Mesothelial cell of epicardium (in vitro differentiated cells): ENCODE data around the gene ALK. TPM values are rescaled to one million over a fixed set of nuclear protein-coding genes. Genes with fewer than 3 reads are reported as not detected.

Source experiments
- DNase-seq, 2 experiments: peaks; one replicate each; pipeline ENCODE4 v3.0.0; 2021; ENCODE audit warnings: low spot score in 2 of 2; ENCODE audit not compliant: unreplicated experiment in 2 of 2
- H3K27ac Mint-ChIP-seq: 2 replicates; pipeline ENCODE4 v1.8.0; 2021; ENCODE audit warnings: mixed read lengths
- H3K27me3 Mint-ChIP-seq: 2 replicates; pipeline ENCODE4 v1.8.0; 2021; ENCODE audit warnings: low read depth, mixed read lengths
- H3K36me3 Mint-ChIP-seq: 2 replicates; pipeline ENCODE4 v1.8.0; 2021; ENCODE audit warnings: mixed read lengths
- H3K4me1 Mint-ChIP-seq: 2 replicates; pipeline ENCODE4 v1.8.0; 2021; ENCODE audit warnings: mixed read lengths
- H3K4me3 Mint-ChIP-seq: 2 replicates; pipeline ENCODE4 v1.8.0; 2021; ENCODE audit warnings: mild to moderate bottlenecking, moderate library complexity, mixed read lengths
- H3K9me3 Mint-ChIP-seq: 2 replicates; pipeline ENCODE4 v1.8.0; 2021; ENCODE audit warnings: mixed read lengths
- total RNA-seq: library from RNA; stranded (reverse); gene quantifications from 3 replicates; pipeline ENCODE4 v1.2.1, GENCODE V29; 2021
- TF ChIP-seq, protein P1 (sequence below): fragments of 200-600 bp; sonication (generic); IDR thresholded peaks from one replicate; pipeline ENCODE4 v1.5.0; 2021; ENCODE audit warnings: antibody characterized with exemption; ENCODE audit not compliant: unreplicated experiment

The ALK gene
- total RNA-seq, 1 donor from 2014 or later, result 0.13 TPM

GRCh38 chr2:29293830-29294438 is 627.5 kb downstream of the ALK start:
- H3K27ac Mint-ChIP-seq, result no peak overlapping the region
- H3K36me3 Mint-ChIP-seq, result no peaks in the 10 kb centered on the region
- DNase-seq, result peak; percentile 40 to 74
- no peak overlapping the region for H3K4me3 Mint-ChIP-seq
- TF ChIP-seq, protein P1, sequence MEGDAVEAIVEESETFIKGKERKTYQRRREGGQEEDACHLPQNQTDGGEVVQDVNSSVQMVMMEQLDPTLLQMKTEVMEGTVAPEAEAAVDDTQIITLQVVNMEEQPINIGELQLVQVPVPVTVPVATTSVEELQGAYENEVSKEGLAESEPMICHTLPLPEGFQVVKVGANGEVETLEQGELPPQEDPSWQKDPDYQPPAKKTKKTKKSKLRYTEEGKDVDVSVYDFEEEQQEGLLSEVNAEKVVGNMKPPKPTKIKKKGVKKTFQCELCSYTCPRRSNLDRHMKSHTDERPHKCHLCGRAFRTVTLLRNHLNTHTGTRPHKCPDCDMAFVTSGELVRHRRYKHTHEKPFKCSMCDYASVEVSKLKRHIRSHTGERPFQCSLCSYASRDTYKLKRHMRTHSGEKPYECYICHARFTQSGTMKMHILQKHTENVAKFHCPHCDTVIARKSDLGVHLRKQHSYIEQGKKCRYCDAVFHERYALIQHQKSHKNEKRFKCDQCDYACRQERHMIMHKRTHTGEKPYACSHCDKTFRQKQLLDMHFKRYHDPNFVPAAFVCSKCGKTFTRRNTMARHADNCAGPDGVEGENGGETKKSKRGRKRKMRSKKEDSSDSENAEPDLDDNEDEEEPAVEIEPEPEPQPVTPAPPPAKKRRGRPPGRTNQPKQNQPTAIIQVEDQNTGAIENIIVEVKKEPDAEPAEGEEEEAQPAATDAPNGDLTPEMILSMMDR, result no peak
- H3K27me3 Mint-ChIP-seq, result peaks cover 81% of the 10 kb centered on the region
- H3K9me3 Mint-ChIP-seq, result no peaks in the 10 kb centered on the region
- H3K4me1 Mint-ChIP-seq, result no peaks in the 10 kb centered on the region

GRCh38 chr2:29290293-29291047 is 630.9 kb downstream of the ALK start:
- Mint-ChIP-seq H3K27ac (no peak overlapping the region), H3K4me3 (no peak overlapping the region), H3K36me3 (no peaks in the 10 kb centered on the region), H3K9me3 (no peaks in the 10 kb centered on the region), H3K27me3 (peaks cover 56% of the 10 kb centered on the region), H3K4me1 (no peaks in the 10 kb centered on the region)
- TF ChIP-seq, protein P1, result no peak
- DNase-seq, result no peak

DNA sequence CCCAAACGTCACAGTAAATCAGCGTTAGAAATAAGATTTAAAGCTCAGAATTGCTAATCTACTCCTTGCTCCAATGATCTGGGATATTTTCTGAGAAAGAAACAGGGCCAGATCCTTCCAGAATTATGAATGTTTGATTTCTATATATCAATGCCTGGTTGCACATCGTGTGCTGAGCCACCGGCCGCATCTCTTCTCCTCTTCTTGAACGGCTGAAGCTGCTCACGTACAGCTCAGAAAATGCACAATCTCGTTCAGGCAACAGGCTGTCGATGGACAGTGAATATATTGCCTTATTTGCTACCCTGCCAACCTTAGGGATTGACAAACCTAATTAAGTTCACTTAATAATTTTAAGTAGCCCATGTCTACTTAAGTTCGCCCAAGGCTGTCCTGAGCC is 636.7 kb downstream of the ALK start:
- Mint-ChIP-seq H3K9me3 (no peaks in the 10 kb centered on the region), H3K27ac (no peak overlapping the region), H3K4me3 (no peak overlapping the region), H3K36me3 (no peaks in the 10 kb centered on the region), H3K27me3 (peaks cover 46% of the 10 kb centered on the region), H3K4me1 (peaks cover 4% of the 10 kb centered on the region)
- TF ChIP-seq, protein P1, result no peak
- DNase-seq, result no peak

- no peak overlapping the region for H3K27ac Mint-ChIP-seq
- peaks cover 4% of the 10 kb centered on the region for H3K4me1 Mint-ChIP-seq
- peaks cover 61% of the 10 kb centered on the region for H3K27me3 Mint-ChIP-seq
- no peaks in the 10 kb centered on the region for H3K36me3 Mint-ChIP-seq
- no peaks in the 10 kb centered on the region for H3K9me3 Mint-ChIP-seq
- no peak overlapping the region for H3K4me3 Mint-ChIP-seq
- DNase-seq, result no peak
- TF ChIP-seq, protein P1, result no peak
These were observed 639.5 kb downstream of the ALK start for GRCh38 chr2:29281916-29282247.

DNA sequence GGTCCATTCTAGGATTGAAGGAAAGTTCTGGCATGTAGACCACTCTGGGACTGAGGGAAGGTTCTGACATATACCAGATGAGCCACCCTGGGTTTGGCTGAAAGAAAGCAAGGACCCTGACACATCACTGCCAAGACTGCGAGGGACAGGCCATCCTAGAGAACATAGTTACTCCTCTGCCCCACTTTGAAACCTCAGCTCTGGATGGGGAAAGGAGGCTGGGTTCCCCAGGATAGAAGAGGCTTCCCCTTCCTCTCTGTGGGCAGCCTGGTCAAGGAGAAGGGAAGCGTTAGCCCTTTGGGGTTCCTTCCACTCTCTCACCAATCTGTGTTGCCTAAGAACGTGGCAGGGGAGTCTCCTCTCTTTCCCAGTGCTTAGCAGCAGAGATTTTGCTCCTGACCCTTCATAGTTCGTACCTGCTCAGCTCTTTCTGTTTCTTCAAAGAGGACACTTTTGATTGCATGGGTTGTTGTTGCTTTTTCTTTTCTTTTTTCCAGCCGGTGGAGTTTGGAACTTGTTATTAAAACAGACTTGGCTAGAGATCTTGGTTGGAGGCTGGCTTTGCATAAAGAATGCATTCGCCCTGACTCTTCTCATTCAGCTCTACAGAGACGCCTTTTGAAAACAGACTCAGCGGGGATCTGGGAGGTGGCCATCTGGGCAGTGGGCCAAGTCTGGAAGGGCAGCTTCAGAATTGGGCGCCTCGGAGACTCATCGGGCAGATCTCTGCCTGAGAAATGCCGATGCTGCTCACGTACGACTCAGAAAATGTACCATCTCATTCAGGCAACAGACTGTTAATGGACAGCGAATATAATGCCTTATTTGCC is 640.1 kb downstream of the ALK start:
- H3K4me1 Mint-ChIP-seq, result peaks cover 4% of the 10 kb centered on the region
- H3K9me3 Mint-ChIP-seq, result no peaks in the 10 kb centered on the region
- no peak overlapping the region for H3K4me3 Mint-ChIP-seq
- peaks cover 67% of the 10 kb centered on the region for H3K27me3 Mint-ChIP-seq
- H3K36me3 Mint-ChIP-seq, result no peaks in the 10 kb centered on the region
- TF ChIP-seq, protein P1, result no peak
- H3K27ac Mint-ChIP-seq, result no peak overlapping the region
- DNase-seq, result peak in 1 of 2 experiments; percentile 56
